ENCODE data around the gene ZNF189.

GRCh38 chr9:101442736-101443135 lies 44.1 kb downstream of the ZNF189 start:
- TF ChIP-seq CTCF (IDR thresholded peaks at IDR 0.05; ENCODE audit: insufficient read depth, low read length) (no peak), POLR2AphosphoS5 (IDR thresholded peaks at IDR 0.05; ENCODE audit: low read depth) (no peak), GABPA (IDR thresholded peaks at IDR 0.05; ENCODE audit: low read depth) (no peak)
